GM18508 (cell line): ENCODE results near the gene SELENOH.

ENCODE experiments used
- ATAC-seq: cut with Tn5 transposase; IDR thresholded peaks from one replicate; pipeline ENCODE4 v1.9.1; 2021; ENCODE audit warnings: moderate number of reproducible peaks; ENCODE audit not compliant: insufficient read depth, unreplicated experiment

SELENOH gene

DNA sequence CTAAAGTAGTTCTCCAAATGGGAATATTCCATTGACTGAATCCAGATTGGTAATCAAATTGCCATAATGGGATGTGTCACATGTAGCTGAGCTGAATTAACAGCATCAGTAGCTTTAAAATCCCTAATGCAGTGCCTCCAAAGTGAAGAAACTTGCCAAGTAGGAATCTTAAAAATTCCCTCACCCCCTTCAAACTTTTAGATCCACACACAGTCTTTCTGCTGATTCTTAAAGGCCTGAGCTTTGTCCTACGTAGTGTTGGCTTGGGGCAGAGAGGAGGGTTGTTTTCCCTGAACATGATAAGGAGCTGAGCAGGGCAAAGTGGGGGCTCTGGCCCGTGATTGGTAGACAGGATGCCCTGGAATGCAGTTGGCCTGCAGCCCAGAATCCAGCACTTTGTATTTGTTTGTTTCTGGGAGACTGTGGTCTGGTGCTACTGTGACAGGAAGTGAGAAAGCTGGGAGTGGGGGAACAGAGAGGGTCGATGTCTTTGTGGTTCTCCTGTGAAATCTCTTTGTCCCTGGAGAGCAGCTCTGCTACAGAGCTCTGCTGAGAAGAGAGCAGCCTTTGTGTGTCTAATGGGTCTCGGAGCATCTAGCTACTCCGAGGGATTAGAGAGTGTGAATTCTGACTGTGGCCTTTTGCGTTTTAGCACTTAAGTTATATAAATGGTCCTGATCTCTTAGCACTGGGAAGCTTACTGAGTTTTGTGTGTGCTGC, 37.2 kb downstream of the SELENOH start:
- no peak for ATAC-seq

DNA sequence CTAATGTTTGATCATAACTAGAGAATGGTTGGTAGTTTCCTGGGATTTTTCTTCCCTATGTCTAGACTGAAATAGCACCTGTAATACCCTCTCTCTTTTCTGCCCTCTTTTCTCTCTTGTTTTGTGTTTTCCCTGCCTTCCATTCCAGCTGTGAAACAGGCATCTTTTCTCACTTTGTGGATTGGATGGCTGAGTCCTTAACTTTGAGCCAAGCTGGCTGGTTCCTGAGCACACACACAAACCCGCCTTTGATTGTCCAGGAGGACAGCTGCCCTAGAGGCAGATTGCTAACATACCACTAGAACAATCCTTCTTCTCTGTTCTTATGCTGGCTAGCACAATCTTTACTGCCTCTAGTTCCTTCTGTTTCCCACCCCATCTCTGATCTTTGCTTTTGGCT, 38.0 kb downstream of the SELENOH start:
- ATAC-seq, result no peak

GRCh38 chr11:57781529-57781943, 40.2 kb downstream of the SELENOH start:
- ATAC-seq, result no peak

DNA sequence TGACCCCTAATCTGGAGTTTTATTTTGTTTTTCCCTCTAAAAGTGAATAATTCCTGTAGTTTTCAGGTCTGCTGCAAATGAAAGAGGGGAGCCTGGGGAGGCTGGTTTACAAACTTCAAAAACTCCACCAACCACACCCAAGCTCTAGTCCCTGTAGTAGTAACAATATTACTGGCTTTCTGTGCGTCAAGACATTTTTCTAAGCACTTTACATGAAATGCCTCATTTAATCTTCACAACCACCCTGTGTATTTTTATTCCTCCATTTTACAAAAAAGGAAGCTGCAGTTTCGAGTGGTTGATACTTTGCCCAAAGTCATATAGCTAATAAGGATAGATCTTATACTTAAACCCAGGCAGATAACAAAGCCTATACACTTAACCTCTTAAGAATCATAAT, 43.8 kb downstream of the SELENOH start:
- ATAC-seq, result no peak

GRCh38 chr11:57786436-57786835, 45.1 kb downstream of the SELENOH start:
- ATAC-seq, result no peak

- no peak for ATAC-seq
Measured at GRCh38 chr11:57787006-57787604, 45.8 kb downstream of the SELENOH start.

- no peak for ATAC-seq
Measured at GRCh38 chr11:57787920-57788702, 46.8 kb downstream of the SELENOH start.

DNA sequence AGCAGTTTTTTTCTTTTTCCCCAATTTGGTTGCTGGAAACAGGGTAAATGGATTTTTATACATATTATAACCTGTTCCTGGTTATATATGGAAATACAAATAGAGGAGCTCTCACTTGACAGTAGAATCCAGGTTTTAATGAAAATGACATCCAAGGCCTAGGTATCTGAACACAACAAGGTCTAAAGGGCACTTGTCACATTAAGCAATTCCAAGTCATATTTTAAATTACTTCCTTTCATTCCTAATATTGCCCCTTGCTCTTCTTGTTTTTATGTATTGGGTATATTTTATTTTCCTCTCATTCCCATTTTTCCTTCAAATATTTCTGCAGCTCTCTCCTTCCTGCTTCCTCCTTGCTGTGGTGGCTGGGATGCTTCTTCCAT, 47.4 kb downstream of the SELENOH start:
- no peak for ATAC-seq

DNA sequence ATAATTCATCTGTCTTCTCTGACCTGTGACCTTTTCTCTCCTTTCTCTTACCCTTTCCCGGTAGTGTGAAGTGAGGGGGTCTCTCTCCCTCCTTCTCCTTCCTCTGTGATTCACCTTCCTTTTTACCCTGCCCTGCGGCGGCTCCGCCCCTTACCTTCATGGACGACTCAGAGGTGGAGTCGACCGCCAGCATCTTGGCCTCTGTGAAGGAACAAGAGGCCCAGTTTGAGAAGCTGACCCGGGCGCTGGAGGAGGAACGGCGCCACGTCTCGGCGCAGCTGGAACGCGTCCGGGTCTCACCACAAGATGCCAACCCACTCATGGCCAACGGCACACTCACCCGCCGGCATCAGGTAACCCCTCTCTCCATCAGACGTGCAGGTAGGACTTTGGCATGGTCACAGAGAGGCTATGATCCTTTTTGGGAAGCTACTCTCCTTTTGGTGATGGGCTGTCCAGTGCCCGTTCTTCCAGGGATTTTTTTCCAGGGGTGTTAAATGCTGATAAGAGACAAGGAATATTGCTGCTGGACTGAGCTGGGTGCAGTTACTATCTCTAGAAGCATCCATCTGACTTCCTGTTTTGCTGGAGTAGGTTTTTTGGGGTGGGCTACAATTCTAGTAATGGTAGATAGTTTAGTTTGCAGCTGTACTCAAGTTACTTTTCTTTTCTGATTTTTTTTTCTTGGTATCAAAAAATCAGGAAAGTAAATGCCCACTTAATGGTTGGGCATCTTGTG, 50.2 kb downstream of the SELENOH start:
- no peak for ATAC-seq

- ATAC-seq, result peak; percentile 87
Measured at GRCh38 chr11:57792060-57792541, 50.8 kb downstream of the SELENOH start.

DNA sequence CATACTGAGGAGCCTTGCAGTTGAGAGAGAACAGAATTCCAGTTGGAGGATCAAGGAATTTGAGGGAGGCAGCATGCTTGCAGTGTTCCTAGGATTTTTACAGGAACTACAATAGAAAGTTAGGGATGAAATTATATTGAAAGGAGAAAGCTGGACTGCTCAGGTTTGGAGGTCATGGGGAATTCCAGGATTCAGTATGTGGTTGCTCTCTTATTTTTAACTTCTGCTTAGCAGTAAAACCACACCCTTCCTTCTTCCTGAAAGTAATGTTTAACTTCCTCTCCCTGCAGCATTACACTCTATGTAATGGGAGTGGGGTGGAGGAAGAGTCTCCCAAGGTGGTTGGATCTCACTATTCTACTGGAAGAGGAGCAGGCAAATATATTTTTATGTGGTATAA, 51.6 kb downstream of the SELENOH start:
- no peak for ATAC-seq
